Measurements from ENCODE around the gene PKD1.
"Not testable (repeated sequence)": the region's sequence is repeated elsewhere in the genome, so short reads cannot be mapped to it uniquely, and the experiment has no call there.

Gene PKD1

GRCh38 chr16:2126161-2126743, 9.4 kb downstream of the PKD1 start:
- H3K9me3 Mint-ChIP-seq (ENCODE audit: low read depth); H3K27ac Mint-ChIP-seq; H3K27me3 Mint-ChIP-seq; H3K4me3 Mint-ChIP-seq; H3K36me3 Mint-ChIP-seq: not testable (repeated sequence)
- H3K4me1 Mint-ChIP-seq (ENCODE audit: low read depth): peaks cover 14% of the 10 kb centered on the region

- not testable (repeated sequence) for H3K36me3 Mint-ChIP-seq; H3K9me3 Mint-ChIP-seq (ENCODE audit: low read depth); H3K27me3 Mint-ChIP-seq; H3K27ac Mint-ChIP-seq; H3K4me3 Mint-ChIP-seq
- peaks cover 14% of the 10 kb centered on the region for H3K4me1 Mint-ChIP-seq (ENCODE audit: low read depth)
Measured at GRCh38 chr16:2125609-2126008, 10.1 kb downstream of the PKD1 start.

- not testable (repeated sequence) for H3K27me3 Mint-ChIP-seq; H3K4me3 Mint-ChIP-seq; H3K9me3 Mint-ChIP-seq (ENCODE audit: low read depth); H3K36me3 Mint-ChIP-seq; H3K27ac Mint-ChIP-seq
- peaks cover 17% of the 10 kb centered on the region for H3K4me1 Mint-ChIP-seq (ENCODE audit: low read depth)
Measured at GRCh38 chr16:2124694-2125444, 10.8 kb downstream of the PKD1 start.

- H3K4me1 Mint-ChIP-seq (ENCODE audit: low read depth): peaks cover 17% of the 10 kb centered on the region
- not testable (repeated sequence) for H3K27ac Mint-ChIP-seq; H3K36me3 Mint-ChIP-seq; H3K9me3 Mint-ChIP-seq (ENCODE audit: low read depth); H3K4me3 Mint-ChIP-seq; H3K27me3 Mint-ChIP-seq
Measured at GRCh38 chr16:2124377-2124693, 11.4 kb downstream of the PKD1 start.

GRCh38 chr16:2123706-2124376, 11.9 kb downstream of the PKD1 start:
- not testable (repeated sequence) for H3K4me3 Mint-ChIP-seq; H3K27me3 Mint-ChIP-seq; H3K36me3 Mint-ChIP-seq; H3K9me3 Mint-ChIP-seq (ENCODE audit: low read depth); H3K27ac Mint-ChIP-seq
- peaks cover 16% of the 10 kb centered on the region for H3K4me1 Mint-ChIP-seq (ENCODE audit: low read depth)

GRCh38 chr16:2122934-2123683, 12.6 kb downstream of the PKD1 start:
- H3K4me3 Mint-ChIP-seq; H3K9me3 Mint-ChIP-seq (ENCODE audit: low read depth); H3K27ac Mint-ChIP-seq; H3K36me3 Mint-ChIP-seq; H3K27me3 Mint-ChIP-seq: not testable (repeated sequence)
- peaks cover 11% of the 10 kb centered on the region for H3K4me1 Mint-ChIP-seq (ENCODE audit: low read depth)

GRCh38 chr16:2122429-2122828, 13.3 kb downstream of the PKD1 start:
- Mint-ChIP-seq H3K4me1 (ENCODE audit: low read depth) (peaks cover 11% of the 10 kb centered on the region), H3K9me3 (ENCODE audit: low read depth) (no peaks in the 10 kb centered on the region), H3K36me3 (no peaks in the 10 kb centered on the region), H3K4me3 (no peak overlapping the region), H3K27me3 (no peaks in the 10 kb centered on the region), H3K27ac (no peak overlapping the region)

- Mint-ChIP-seq H3K4me1 (ENCODE audit: low read depth) (peaks cover 6% of the 10 kb centered on the region), H3K9me3 (ENCODE audit: low read depth) (no peaks in the 10 kb centered on the region), H3K4me3 (no peak overlapping the region), H3K27ac (no peak overlapping the region), H3K36me3 (no peaks in the 10 kb centered on the region), H3K27me3 (no peaks in the 10 kb centered on the region)
Measured at GRCh38 chr16:2121853-2122252, 13.8 kb downstream of the PKD1 start.

GRCh38 chr16:2121325-2121724, 14.4 kb downstream of the PKD1 start:
- H3K4me1 Mint-ChIP-seq (ENCODE audit: low read depth); H3K9me3 Mint-ChIP-seq (ENCODE audit: low read depth); H3K27me3 Mint-ChIP-seq; H3K4me3 Mint-ChIP-seq; H3K36me3 Mint-ChIP-seq; H3K27ac Mint-ChIP-seq: not testable (repeated sequence)

GRCh38 chr16:2117960-2118722, 17.6 kb downstream of the PKD1 start:
- H3K27me3 Mint-ChIP-seq; H3K27ac Mint-ChIP-seq; H3K36me3 Mint-ChIP-seq; H3K4me1 Mint-ChIP-seq (ENCODE audit: low read depth); H3K9me3 Mint-ChIP-seq (ENCODE audit: low read depth); H3K4me3 Mint-ChIP-seq: not testable (repeated sequence)

GRCh38 chr16:2117341-2117740, 18.4 kb downstream of the PKD1 start:
- not testable (repeated sequence) for H3K36me3 Mint-ChIP-seq; H3K27me3 Mint-ChIP-seq; H3K9me3 Mint-ChIP-seq (ENCODE audit: low read depth); H3K27ac Mint-ChIP-seq; H3K4me3 Mint-ChIP-seq; H3K4me1 Mint-ChIP-seq (ENCODE audit: low read depth)

GRCh38 chr16:2116428-2116827, 19.3 kb downstream of the PKD1 start:
- H3K4me1 Mint-ChIP-seq (ENCODE audit: low read depth); H3K36me3 Mint-ChIP-seq; H3K27ac Mint-ChIP-seq; H3K27me3 Mint-ChIP-seq; H3K9me3 Mint-ChIP-seq (ENCODE audit: low read depth); H3K4me3 Mint-ChIP-seq: not testable (repeated sequence)

- H3K4me3 Mint-ChIP-seq: no peak overlapping the region
- peaks cover 3% of the 10 kb centered on the region for H3K4me1 Mint-ChIP-seq (ENCODE audit: low read depth)
- H3K36me3 Mint-ChIP-seq: no peaks in the 10 kb centered on the region
- H3K9me3 Mint-ChIP-seq (ENCODE audit: low read depth): no peaks in the 10 kb centered on the region
- H3K27me3 Mint-ChIP-seq: no peaks in the 10 kb centered on the region
- no peak overlapping the region for H3K27ac Mint-ChIP-seq
Measured at GRCh38 chr16:2115591-2115973, 20.1 kb downstream of the PKD1 start.

- not testable (repeated sequence) for H3K27me3 Mint-ChIP-seq; H3K27ac Mint-ChIP-seq; H3K4me3 Mint-ChIP-seq; H3K9me3 Mint-ChIP-seq (ENCODE audit: low read depth); H3K4me1 Mint-ChIP-seq (ENCODE audit: low read depth); H3K36me3 Mint-ChIP-seq
Measured at GRCh38 chr16:2114885-2115590, 20.7 kb downstream of the PKD1 start.
